ENCODE data around the gene ARHGAP40.
A peak's percentile ranks its signal among the peaks of the same experiment; 100 is the strongest.

The ARHGAP40 gene

GRCh38 chr20:38617830-38618196 lies 16.2 kb downstream of the ARHGAP40 start:
- no peak for DNase-seq (ENCODE audit: low read depth)

DNA sequence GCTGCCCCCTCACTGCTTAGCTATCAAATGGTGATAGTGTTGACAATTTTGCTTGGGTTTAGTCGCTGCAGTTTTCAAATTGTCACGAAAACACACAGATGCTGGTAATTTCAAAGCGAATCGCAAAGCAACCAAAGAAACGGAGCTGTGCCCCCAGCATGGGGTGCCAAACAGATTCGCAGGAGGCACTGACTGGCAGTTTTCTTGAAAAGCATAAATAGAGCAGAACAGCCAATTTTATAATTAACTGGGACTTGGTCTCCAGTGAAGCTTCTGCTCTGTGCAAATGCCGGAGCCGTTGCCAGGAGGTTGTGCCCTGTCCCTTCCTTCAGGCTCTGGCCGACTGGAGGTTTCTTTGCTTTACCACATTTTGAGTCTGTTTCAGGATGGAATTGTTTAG lies 18.8 kb downstream of the ARHGAP40 start:
- DNase-seq (ENCODE audit: low read depth) = no peak

DNA sequence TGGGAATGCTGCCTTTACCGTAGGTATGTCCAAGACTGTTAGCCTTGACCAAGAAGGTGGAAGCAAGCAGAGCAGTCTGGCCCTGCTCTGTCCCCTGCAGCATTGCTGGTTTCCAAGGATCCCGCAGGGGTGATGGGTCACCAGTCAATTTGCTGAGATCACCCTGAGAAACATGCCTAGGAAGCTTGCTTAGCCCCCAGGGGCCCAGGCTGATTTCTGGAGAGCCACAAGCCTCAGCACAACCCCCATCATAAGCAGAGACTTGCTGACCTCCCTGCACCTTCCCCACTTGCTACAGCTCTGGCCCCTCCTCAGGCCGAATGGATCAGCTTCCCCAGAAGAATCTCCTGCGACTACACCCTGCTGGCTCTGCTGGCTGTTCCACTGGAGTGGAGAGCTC lies 21.5 kb downstream of the ARHGAP40 start:
- no peak for DNase-seq (ENCODE audit: low read depth)

DNA sequence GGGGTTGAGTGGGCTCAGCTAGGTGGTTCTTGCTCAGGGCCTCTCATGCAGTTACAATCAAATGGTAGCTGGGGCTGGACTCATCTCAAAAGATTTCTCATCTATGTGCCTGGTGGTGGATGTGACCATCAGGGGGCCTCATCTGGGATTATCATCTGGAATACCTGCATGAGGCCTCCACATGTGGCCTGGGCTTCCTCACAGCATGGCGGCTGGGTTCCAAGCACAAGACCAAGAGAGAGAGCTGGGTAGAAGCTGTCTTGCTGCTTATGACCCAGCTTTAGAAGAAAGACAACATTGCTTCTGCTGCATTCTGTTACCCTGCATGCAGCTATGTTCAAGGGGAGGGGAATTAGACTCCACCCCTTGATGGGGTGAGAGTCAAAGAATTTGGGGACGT lies 22.5 kb downstream of the ARHGAP40 start:
- no peak for DNase-seq (ENCODE audit: low read depth)

DNA sequence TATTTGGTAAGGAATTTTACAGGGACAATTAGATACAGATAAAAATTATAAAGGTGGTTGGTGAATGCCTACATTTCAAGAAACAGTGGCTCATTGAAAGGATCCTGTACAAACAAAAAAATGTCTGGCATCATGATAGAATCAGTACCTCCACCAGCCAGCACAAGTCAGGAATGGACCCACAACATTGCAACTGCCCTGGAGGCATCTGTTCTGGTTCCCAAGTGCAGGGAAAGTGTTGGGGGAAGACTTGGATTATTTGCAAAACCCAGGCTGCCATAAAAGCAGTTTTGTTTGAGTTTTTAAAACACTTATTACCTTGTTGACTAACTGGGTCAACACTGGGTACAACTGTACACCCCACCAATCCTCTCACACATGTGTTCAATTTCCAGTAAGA lies 24.3 kb downstream of the ARHGAP40 start:
- DNase-seq (ENCODE audit: low read depth) = no peak

DNA sequence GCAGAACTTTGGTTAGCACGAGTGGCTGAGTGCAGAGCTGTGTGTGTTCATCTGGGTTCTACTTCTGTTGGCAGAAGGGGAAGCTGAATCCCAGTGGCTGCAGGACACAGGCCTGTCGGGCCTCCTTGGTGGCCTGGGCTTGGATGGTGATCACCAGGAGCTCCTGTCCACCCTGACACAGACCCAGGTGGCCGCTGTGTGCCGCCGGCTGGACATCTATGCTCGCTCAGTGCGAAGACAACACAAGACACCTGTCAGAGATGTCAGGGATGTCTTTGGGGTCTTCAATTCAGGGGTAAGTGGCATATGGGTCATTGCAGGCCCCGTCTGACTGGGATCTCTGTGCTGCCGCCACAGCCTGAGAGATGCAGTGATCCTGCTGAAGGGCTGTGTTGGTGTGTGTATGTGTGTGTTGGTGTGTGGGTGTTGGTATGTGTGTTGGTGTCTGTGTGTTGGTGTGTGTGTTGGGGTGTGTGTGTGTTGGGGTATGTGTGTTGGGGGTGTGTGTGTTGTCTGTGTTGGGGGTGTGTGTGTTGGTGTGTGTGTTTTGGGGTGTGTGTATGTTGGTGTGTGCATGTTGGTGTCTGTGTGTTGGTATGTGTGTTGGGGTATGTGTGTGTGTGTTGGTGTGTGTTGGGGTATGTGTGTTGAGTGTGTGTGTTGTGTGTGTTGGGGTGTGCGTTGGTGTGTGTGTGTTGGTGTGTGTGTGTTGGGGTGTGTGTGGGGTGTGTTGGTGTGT lies 25.5 kb downstream of the ARHGAP40 start:
- no peak for DNase-seq (ENCODE audit: low read depth)

GRCh38 chr20:38628580-38629470 lies 27.2 kb downstream of the ARHGAP40 start:
- no peak for DNase-seq (ENCODE audit: low read depth)

- DNase-seq (ENCODE audit: low read depth) = no peak
These were observed 28.4 kb downstream of the ARHGAP40 start for GRCh38 chr20:38629979-38630378.

- DNase-seq (ENCODE audit: low read depth) = no peak
These were observed 29.1 kb downstream of the ARHGAP40 start for GRCh38 chr20:38630727-38631126.

DNA sequence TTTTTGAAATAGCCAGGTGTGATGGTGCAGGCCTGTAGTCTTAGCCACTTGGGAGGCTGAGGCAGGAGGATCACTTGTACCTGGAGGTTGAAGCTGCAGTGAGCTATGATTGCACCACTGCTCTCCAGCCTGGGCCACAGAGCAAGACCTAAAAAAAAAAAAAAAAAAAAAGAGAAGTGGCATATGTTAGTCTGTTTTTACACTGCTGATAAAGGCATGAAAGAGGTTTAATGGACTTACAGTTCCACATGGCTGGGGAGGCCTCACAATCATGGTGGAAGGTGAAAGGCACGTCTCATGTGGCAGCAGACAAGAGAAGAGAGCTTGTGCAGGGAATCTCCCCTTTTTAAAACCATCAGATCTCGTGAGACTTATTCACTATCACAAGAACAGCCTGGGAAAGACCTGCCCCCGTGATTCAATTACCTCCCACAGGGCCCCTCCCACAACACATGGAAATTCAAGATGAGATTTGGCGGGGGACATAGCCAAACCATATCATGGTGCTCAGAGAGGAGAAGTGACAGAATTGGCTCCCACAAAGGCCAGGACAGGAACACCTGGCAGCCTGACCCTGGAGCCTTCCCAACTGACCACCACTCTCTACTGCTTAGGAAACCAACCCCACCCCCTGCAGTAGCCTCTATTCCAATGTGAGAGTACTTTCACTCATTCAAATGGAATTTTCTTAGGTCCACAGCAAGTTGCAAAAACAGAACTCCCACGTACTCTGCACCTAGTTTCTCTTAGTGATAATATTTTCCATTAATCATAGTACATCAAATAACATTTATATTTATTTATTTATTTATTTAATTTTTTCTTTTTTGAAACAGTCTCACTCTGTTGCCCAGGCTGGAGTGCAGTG lies 29.8 kb downstream of the ARHGAP40 start:
- no peak for DNase-seq (ENCODE audit: low read depth)

DNA sequence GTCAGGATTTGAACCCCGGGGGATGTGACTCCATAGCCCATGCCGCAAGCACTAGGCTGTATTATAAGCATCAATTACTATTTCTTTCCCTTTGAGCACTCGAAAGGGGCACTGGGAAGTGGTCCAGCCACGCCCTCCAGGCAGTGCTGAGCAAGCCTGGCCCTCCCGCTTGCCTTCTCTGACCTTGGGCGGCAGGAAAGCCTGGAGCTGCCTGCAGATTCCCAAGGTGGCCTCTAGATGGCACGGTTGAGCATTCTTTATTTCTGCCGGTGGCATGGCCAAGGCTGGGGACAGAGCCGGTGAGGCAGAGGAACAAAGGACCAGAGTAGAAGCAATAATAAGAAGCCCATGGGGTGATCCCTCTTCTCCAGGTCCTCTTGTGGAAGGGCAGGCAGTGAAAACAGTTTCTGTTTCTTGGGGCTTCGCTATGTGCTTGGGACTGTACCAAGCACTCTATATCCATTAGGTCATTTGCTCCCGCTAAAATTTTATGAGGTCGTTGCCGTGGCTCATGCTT lies 32.0 kb downstream of the ARHGAP40 start:
- DNase-seq (ENCODE audit: low read depth) = peak; percentile 8

- DNase-seq (ENCODE audit: low read depth) = no peak
These were observed 34.2 kb downstream of the ARHGAP40 start for GRCh38 chr20:38635721-38636288.

DNA sequence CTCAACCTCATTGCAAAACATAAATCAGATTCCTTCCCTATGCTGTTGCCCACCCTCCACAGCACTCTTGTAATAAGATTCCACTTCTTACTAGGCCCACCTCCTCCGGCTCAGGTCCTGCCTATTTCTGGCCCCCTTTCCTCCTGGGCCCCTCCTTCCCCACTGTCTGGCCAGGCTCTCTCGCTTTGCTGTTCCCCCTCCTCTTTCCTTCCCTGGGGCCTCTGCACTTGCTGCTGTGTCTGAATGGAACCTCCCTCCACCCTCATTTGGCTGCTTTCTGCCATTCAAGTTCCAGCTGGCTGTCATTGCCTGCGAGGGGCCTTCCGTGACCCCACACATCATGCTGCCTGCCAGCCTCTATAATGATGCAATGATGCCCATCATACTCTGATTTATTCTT lies 38.9 kb downstream of the ARHGAP40 start:
- DNase-seq (ENCODE audit: low read depth) = no peak

DNA sequence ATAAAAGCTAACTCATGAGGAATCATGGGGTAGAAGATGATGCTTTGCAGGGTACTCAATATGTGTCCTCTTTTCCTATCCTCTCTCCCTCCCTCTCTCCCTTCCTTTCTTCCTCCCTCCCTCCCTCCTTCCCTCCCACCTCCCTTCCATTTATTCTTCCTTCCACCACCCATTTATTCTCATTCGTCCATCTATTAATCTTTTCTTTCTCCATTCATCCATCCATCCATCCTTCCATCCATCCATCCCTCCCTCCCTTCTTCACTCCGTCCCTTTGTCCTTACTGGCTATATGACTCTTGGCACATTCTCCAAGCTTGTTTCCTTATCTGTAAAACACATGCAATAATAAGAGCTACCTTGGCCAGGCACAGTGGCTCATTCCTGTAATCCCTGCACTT lies 40.9 kb downstream of the ARHGAP40 start:
- no peak for DNase-seq (ENCODE audit: low read depth)

DNA sequence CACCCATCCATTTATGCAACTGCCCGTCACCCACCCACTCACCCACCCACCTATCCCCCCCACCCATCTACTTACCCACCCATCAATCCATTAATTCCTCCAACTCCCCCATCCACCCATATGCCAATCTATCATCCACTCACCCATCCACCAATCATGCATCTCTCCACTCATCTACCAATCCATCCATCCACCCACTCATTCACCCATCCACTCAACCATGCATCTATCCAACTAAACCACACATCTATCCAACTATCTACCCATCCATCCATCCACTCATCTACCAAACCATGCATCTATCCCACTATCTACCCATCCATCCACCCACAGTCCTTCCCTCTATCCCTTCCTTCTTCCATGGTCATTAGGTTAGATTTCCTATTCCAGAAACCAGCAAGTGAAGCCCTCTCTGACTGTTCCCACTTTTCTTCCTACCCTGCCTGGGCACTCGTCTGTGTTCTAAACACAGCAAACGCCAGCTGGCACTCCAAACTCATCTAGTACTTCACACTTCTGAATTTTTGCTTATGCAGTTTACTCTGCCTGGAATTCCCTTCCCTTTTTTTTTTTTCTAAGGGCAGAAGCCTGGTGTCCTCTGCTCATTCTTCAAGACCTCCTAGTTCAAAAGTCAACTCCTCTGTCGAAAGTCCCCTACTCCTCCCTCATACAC lies 43.1 kb downstream of the ARHGAP40 start:
- no peak for DNase-seq (ENCODE audit: low read depth)

DNA sequence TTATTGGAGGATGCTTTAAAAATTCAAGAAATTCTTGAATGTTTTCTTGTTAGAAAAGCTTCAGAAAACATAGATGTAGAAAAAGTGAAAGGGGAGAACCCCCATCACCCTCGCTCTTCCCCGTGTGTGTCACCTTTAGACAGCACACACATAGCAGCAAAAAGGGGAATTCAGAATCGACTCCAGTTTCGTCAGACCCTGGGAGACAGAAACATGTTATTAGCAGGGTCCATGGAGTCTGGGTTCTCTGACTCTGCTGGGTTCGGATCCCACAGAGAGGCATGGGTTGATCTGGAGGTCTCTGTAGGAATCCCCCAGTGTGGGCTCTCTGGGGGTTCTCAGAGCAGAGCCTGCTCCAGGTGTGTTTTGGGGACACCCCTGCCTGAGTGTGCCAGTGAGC lies 43.7 kb downstream of the ARHGAP40 start:
- no peak for DNase-seq (ENCODE audit: low read depth)

- DNase-seq (ENCODE audit: low read depth) = peak; percentile 83
These were observed 44.6 kb downstream of the ARHGAP40 start for GRCh38 chr20:38645980-38646858.

- DNase-seq (ENCODE audit: low read depth) = no peak
These were observed 47.8 kb downstream of the ARHGAP40 start for GRCh38 chr20:38649275-38649891.

GRCh38 chr20:38650010-38650409 lies 48.4 kb downstream of the ARHGAP40 start:
- DNase-seq (ENCODE audit: low read depth) = no peak

- no peak for DNase-seq (ENCODE audit: low read depth)
These were observed 49.5 kb downstream of the ARHGAP40 start for GRCh38 chr20:38651154-38651553.

Measured in stimulated activated CD8-positive, alpha-beta memory T cell treated with anti-CD3 and anti-CD28 coated beads, Interleukin-12 subunit alpha, Interleukin-12 subunit beta, amount 100 ng/mL, for 4 hours (primary cell).